Activated CD8-positive, alpha-beta memory T cell treated with anti-CD3 and anti-CD28 coated beads for 1 hour (primary cell): ENCODE results near the gene FRMD4A.

Experiments used
- DNase-seq, 2 donors: peaks; one replicate each; pipeline ENCODE4 v3.0.0-alpha.2; 2020; ENCODE audit warnings: low read depth in 1 of 2; ENCODE audit errors: extremely low read depth in 1 of 2

Gene FRMD4A

GRCh38 chr10:14296065-14296709, 34.5 kb downstream of the FRMD4A start:
- no peak for DNase-seq

- DNase-seq, result no peak
Observed at GRCh38 chr10:14294347-14295059, 36.2 kb downstream of the FRMD4A start.

- DNase-seq, result no peak
Observed at GRCh38 chr10:14293526-14293925, 37.2 kb downstream of the FRMD4A start.

- no peak for DNase-seq
Observed at GRCh38 chr10:14291296-14291695, 39.4 kb downstream of the FRMD4A start.

- no peak for DNase-seq
Observed at GRCh38 chr10:14285941-14286560, 44.7 kb downstream of the FRMD4A start.

- no peak for DNase-seq
Observed at GRCh38 chr10:14282276-14282675, 48.4 kb downstream of the FRMD4A start.

GRCh38 chr10:14278533-14278932, 52.2 kb downstream of the FRMD4A start:
- no peak for DNase-seq

- no peak for DNase-seq
Observed at GRCh38 chr10:14276210-14276609, 54.5 kb downstream of the FRMD4A start.

GRCh38 chr10:14271621-14272020, 59.1 kb downstream of the FRMD4A start:
- no peak for DNase-seq

- no peak for DNase-seq
Observed at GRCh38 chr10:14270370-14270769, 60.4 kb downstream of the FRMD4A start.

GRCh38 chr10:14265709-14266108, 65.0 kb downstream of the FRMD4A start:
- DNase-seq, result no peak

- no peak for DNase-seq
Observed at GRCh38 chr10:14262836-14263425, 67.8 kb downstream of the FRMD4A start.

GRCh38 chr10:14261336-14261735, 69.4 kb downstream of the FRMD4A start:
- DNase-seq, result no peak

GRCh38 chr10:14259696-14260566, 70.8 kb downstream of the FRMD4A start:
- DNase-seq, result no peak

GRCh38 chr10:14254368-14254767, 76.4 kb downstream of the FRMD4A start:
- DNase-seq, result no peak

GRCh38 chr10:14253711-14254110, 77.0 kb downstream of the FRMD4A start:
- DNase-seq, result no peak

- DNase-seq, result no peak
Observed at GRCh38 chr10:14253079-14253478, 77.6 kb downstream of the FRMD4A start.

GRCh38 chr10:14250496-14251076, 80.1 kb downstream of the FRMD4A start:
- no peak for DNase-seq

GRCh38 chr10:14247377-14248116, 83.2 kb downstream of the FRMD4A start:
- no peak for DNase-seq

- no peak for DNase-seq
Observed at GRCh38 chr10:14244801-14245211, 85.9 kb downstream of the FRMD4A start.
